Ishikawa (cell line): ENCODE results near the gene SNX21.

Source experiments
- CEBPB ChIP-seq: IDR thresholded peaks from 2 replicates; pipeline ENCODE4 v1.6.1; 2012
- CREB1 ChIP-seq: IDR thresholded peaks from 2 replicates; pipeline ENCODE4 v1.6.1; 2012; ENCODE audit warnings: low read depth
- EGR1 ChIP-seq: IDR thresholded peaks from 2 replicates; pipeline ENCODE4 v1.6.1; 2012
- EP300 ChIP-seq: IDR thresholded peaks from 2 replicates; pipeline ENCODE4 v1.6.1; 2012; ENCODE audit warnings: borderline replicate concordance
- FOXM1 ChIP-seq: IDR thresholded peaks from 2 replicates; pipeline ENCODE4 v1.6.1; 2012; ENCODE audit warnings: low read depth, borderline replicate concordance
- NFIC ChIP-seq: IDR thresholded peaks from 2 replicates; pipeline ENCODE4 v1.6.1; 2012
- RAD21 ChIP-seq: IDR thresholded peaks from 2 replicates; pipeline ENCODE4 v1.6.1; 2012; ENCODE audit warnings: low read depth
- TAF1 ChIP-seq: IDR thresholded peaks from 2 replicates; pipeline ENCODE4 v1.6.1; 2012; ENCODE audit warnings: low read depth, mild to moderate bottlenecking
- TCF12 ChIP-seq: IDR thresholded peaks from 2 replicates; pipeline ENCODE4 v1.6.1; 2012; ENCODE audit warnings: low read depth
- TEAD4 ChIP-seq: IDR thresholded peaks from 2 replicates; pipeline ENCODE4 v1.6.1; 2012
- YY1 ChIP-seq: IDR thresholded peaks from 2 replicates; pipeline ENCODE4 v1.6.1; 2012; ENCODE audit warnings: low read depth
- ZBTB7A ChIP-seq: IDR thresholded peaks from 2 replicates; pipeline ENCODE4 v1.6.1; 2012; ENCODE audit warnings: low read depth
- TF ChIP-seq, protein P1 (sequence below): IDR thresholded peaks from 2 replicates; pipeline ENCODE4 v1.6.1; 2012
- TF ChIP-seq, protein P2 (sequence below): IDR thresholded peaks from 2 replicates; pipeline ENCODE4 v1.6.1; 2012
- TF ChIP-seq, protein P3 (sequence below): IDR thresholded peaks from 2 replicates; pipeline ENCODE4 v1.6.1; 2012; ENCODE audit warnings: low read depth, mild to moderate bottlenecking

Gene SNX21

DNA sequence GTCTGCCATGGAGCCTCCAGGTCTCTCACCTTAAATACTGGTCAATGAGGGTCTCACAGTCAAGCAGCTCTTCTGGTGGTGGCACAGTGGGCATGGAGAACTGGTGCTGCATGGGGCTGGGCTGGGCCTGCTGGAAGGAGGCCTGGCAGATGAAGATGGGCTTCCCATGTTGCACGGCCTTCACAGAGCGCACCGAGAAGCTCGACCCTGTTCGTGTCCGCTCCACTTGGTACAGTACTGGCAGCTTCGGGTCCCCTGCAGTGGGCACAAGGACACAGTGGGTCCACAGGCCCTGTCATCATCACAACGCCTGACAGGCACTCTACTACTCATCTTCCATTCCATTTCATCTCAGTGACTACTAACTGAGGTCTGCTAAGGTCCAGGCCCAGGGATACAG is 14.8 kb downstream of the SNX21 start:
- TF ChIP-seq CEBPB (no peak), NFIC (no peak), TAF1 (no peak), ZBTB7A (no peak), EP300 (no peak), RAD21 (no peak), YY1 (no peak), TEAD4 (no peak), FOXM1 (no peak)
- TF ChIP-seq, protein P1, sequence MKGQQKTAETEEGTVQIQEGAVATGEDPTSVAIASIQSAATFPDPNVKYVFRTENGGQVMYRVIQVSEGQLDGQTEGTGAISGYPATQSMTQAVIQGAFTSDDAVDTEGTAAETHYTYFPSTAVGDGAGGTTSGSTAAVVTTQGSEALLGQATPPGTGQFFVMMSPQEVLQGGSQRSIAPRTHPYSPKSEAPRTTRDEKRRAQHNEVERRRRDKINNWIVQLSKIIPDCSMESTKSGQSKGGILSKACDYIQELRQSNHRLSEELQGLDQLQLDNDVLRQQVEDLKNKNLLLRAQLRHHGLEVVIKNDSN = no peak
- TF ChIP-seq, protein P2, sequence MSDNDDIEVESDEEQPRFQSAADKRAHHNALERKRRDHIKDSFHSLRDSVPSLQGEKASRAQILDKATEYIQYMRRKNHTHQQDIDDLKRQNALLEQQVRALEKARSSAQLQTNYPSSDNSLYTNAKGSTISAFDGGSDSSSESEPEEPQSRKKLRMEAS = no peak

DNA sequence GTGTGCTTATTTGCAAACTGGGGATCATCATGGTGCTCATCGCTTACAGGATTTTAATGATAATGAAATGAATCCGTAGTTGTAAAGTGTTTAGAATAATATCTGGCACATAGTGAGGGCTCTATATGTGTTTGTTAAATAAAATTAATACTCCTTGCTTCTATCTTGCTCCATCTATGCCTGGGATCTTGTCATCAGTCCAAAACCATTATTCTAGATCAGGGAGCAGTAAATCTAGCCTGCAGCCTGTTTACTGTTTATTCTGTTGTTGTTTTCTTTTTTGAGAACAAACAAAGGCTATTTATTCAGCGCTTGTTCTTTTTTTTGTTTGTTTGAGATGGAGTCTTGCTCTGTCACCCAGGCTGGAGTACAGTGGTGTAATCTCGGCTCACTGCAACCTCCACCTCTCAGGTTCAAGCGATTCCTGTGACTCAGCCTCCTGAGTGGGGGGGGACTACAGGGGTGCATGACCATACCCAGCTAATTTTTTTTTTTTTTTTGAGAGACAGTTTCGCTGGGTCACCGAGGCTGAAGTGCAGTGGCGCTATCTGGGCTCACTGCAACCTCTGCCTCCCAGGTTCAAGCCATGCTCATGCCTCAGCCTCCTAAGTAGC is 15.5 kb downstream of the SNX21 start:
- no peak for TF ChIP-seq ZBTB7A
- TF ChIP-seq FOXM1 = no peak
- TF ChIP-seq, protein P2 = no peak

DNA sequence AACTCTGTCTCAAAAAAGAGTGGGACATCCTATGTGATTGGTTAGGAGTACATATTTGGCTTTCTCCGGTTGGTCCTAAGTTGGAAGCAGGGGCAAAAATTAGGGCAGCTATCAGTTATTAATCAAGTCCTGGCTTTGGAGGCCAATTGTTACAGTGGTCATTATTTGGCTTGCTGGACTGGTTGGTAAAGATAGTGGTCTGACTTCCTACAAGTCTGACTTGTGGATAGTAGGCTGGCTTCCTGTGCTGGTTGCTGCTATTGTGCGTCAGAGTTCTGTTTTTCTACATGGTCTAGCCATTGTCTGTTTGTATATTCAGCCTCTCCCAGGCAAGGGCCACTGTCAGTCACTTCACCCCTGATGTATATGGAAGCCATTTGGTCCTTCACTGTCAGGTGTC is 16.6 kb downstream of the SNX21 start:
- TF ChIP-seq TEAD4 (no peak), TCF12 (no peak), YY1 (no peak), CEBPB (no peak), NFIC (no peak), CREB1 (no peak), EGR1 (no peak), RAD21 (no peak), TAF1 (no peak), FOXM1 (no peak)
- TF ChIP-seq, protein P2 = no peak

DNA sequence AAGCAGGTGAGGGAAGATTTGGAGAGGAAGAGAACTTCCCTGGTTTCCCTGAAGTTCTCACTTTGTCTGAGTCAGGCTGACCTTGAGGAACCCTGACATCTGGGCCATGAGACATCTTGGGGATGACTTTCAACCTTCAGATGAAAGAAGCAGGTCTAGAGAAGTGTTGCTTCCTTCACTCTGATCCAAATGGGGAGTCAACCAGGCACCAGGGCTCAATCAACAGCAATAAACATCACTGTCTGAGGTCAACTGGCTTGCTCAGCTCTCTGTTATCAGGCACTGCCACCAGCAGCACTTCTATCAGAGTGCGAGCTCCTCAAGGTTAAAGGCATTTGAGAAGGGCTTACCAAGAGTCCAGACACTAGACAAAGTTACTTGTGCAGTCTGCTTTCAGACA is 17.3 kb downstream of the SNX21 start:
- no peak for TF ChIP-seq CREB1
- TF ChIP-seq EGR1 = no peak
- no peak for TF ChIP-seq FOXM1
- no peak for TF ChIP-seq TAF1
- no peak for TF ChIP-seq ZBTB7A
- TF ChIP-seq YY1 = no peak
- no peak for TF ChIP-seq TCF12
- no peak for TF ChIP-seq TEAD4
- no peak for TF ChIP-seq NFIC
- no peak for TF ChIP-seq RAD21
- TF ChIP-seq, protein P3, sequence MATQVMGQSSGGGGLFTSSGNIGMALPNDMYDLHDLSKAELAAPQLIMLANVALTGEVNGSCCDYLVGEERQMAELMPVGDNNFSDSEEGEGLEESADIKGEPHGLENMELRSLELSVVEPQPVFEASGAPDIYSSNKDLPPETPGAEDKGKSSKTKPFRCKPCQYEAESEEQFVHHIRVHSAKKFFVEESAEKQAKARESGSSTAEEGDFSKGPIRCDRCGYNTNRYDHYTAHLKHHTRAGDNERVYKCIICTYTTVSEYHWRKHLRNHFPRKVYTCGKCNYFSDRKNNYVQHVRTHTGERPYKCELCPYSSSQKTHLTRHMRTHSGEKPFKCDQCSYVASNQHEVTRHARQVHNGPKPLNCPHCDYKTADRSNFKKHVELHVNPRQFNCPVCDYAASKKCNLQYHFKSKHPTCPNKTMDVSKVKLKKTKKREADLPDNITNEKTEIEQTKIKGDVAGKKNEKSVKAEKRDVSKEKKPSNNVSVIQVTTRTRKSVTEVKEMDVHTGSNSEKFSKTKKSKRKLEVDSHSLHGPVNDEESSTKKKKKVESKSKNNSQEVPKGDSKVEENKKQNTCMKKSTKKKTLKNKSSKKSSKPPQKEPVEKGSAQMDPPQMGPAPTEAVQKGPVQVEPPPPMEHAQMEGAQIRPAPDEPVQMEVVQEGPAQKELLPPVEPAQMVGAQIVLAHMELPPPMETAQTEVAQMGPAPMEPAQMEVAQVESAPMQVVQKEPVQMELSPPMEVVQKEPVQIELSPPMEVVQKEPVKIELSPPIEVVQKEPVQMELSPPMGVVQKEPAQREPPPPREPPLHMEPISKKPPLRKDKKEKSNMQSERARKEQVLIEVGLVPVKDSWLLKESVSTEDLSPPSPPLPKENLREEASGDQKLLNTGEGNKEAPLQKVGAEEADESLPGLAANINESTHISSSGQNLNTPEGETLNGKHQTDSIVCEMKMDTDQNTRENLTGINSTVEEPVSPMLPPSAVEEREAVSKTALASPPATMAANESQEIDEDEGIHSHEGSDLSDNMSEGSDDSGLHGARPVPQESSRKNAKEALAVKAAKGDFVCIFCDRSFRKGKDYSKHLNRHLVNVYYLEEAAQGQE = no peak
- TF ChIP-seq, protein P1 = no peak
- TF ChIP-seq EP300 = no peak
- TF ChIP-seq CEBPB = no peak
- TF ChIP-seq, protein P2 = no peak

DNA sequence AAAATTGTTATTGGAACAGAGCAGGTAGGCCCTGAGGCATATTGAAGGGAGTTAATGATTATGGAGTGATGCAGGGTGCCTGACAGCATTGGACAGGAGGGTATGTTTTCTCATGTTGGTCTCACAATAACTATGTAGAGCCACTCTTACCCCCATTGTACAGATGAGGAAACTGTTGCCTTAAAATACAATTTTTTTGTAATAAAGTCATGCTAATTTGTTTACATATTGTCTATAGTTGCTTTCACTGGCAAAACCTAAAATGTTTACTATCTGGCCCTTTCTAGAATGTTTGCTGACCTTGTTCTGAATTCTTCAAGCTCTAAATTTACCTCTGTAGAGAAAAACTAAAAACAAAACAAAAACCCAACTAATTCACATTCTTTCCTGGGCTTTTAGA is 17.9 kb downstream of the SNX21 start:
- TF ChIP-seq NFIC = no peak
- no peak for TF ChIP-seq RAD21
- TF ChIP-seq CREB1 = no peak
- TF ChIP-seq, protein P1 = no peak
- TF ChIP-seq, protein P2 = no peak
- no peak for TF ChIP-seq CEBPB
- TF ChIP-seq, protein P3 = no peak
- no peak for TF ChIP-seq FOXM1
- no peak for TF ChIP-seq TEAD4
- TF ChIP-seq YY1 = no peak
